Stomach (tissue), 4 donors: Measurements from ENCODE around the gene SLC7A10.

Experiments
- CTCF ChIP-seq, 7 experiments: fragments of 450-650 bp in 4 of 7; fragments of 200-600 bp in 3 of 7; sonication (generic) in 3 of 7; IDR thresholded peaks; one replicate each; pipeline ENCODE4 v1.5.1; 2016 to 2019; ENCODE audit warnings: antibody characterized with exemption in 7 of 7, control low read depth in 2 of 7, mild to moderate bottlenecking in 1 of 7
- EP300 ChIP-seq: sonication (generic); formaldehyde crosslinking; IDR thresholded peaks from one replicate; pipeline ENCODE4 v1.6.1; 2017; ENCODE audit warnings: antibody characterized with exemption
- POLR2A ChIP-seq, 4 donors: fragments of 450-650 bp; IDR thresholded peaks; one replicate each; pipeline ENCODE4 v1.6.1; 2016; ENCODE audit warnings: antibody characterized with exemption in 4 of 4, control low read depth in 2 of 4, mild to moderate bottlenecking in 1 of 4, moderate library complexity in 1 of 4

DNA sequence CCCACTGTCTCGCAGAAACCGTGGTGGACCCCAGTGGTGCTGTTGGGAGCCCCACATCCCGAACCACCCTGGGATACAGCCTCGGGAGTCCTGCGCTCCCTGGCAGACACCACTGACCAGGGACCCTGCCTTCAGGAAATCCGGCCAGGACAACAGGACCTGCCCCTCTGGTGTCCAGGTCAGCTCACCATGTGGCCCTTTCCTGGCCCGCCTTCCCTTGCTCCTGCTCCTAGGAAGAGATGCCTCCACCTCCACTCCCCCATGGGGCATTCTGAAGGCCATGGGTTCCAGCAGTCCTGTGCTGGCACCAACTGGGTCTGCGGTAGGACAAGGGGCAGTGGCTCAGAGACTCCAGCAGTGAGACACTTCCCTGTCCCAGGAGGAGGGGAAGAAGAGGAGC is 22.5 kb upstream of the SLC7A10 start:
- TF ChIP-seq POLR2A (IDR thresholded peaks at IDR 0.05) (no peak), CTCF (IDR thresholded peaks at IDR 0.05) (no peak), EP300 (no peak)
